ENCODE results near the gene TTC7B.

- TF ChIP-seq, protein P1, sequence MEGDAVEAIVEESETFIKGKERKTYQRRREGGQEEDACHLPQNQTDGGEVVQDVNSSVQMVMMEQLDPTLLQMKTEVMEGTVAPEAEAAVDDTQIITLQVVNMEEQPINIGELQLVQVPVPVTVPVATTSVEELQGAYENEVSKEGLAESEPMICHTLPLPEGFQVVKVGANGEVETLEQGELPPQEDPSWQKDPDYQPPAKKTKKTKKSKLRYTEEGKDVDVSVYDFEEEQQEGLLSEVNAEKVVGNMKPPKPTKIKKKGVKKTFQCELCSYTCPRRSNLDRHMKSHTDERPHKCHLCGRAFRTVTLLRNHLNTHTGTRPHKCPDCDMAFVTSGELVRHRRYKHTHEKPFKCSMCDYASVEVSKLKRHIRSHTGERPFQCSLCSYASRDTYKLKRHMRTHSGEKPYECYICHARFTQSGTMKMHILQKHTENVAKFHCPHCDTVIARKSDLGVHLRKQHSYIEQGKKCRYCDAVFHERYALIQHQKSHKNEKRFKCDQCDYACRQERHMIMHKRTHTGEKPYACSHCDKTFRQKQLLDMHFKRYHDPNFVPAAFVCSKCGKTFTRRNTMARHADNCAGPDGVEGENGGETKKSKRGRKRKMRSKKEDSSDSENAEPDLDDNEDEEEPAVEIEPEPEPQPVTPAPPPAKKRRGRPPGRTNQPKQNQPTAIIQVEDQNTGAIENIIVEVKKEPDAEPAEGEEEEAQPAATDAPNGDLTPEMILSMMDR (IDR thresholded peaks at IDR 0.05; ENCODE audit: insufficient read depth, low read length), result no peak
- no peak for TF ChIP-seq POLR2AphosphoS5 (IDR thresholded peaks at IDR 0.05; ENCODE audit: low read depth)
- TF ChIP-seq GABPA (IDR thresholded peaks at IDR 0.05; ENCODE audit: low read depth), result no peak
- TF ChIP-seq SPI1 (IDR thresholded peaks at IDR 0.05; ENCODE audit: borderline replicate concordance, low read depth), result no peak
- TF ChIP-seq, protein P2, sequence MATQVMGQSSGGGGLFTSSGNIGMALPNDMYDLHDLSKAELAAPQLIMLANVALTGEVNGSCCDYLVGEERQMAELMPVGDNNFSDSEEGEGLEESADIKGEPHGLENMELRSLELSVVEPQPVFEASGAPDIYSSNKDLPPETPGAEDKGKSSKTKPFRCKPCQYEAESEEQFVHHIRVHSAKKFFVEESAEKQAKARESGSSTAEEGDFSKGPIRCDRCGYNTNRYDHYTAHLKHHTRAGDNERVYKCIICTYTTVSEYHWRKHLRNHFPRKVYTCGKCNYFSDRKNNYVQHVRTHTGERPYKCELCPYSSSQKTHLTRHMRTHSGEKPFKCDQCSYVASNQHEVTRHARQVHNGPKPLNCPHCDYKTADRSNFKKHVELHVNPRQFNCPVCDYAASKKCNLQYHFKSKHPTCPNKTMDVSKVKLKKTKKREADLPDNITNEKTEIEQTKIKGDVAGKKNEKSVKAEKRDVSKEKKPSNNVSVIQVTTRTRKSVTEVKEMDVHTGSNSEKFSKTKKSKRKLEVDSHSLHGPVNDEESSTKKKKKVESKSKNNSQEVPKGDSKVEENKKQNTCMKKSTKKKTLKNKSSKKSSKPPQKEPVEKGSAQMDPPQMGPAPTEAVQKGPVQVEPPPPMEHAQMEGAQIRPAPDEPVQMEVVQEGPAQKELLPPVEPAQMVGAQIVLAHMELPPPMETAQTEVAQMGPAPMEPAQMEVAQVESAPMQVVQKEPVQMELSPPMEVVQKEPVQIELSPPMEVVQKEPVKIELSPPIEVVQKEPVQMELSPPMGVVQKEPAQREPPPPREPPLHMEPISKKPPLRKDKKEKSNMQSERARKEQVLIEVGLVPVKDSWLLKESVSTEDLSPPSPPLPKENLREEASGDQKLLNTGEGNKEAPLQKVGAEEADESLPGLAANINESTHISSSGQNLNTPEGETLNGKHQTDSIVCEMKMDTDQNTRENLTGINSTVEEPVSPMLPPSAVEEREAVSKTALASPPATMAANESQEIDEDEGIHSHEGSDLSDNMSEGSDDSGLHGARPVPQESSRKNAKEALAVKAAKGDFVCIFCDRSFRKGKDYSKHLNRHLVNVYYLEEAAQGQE (IDR thresholded peaks at IDR 0.05; ENCODE audit: insufficient replicate concordance, low read depth), result no peak
Measured at GRCh38 chr14:90814806-90815571, 1.2 kb downstream of the TTC7B start.

All from HL-60 (cell line).